SK-N-MC (cell line): ENCODE measurements around the gene HOXA11.

Experiments used
- DNase-seq: peaks from one replicate; pipeline ENCODE4 v3.0.0-alpha.2; 2011; ENCODE audit warnings: low read depth, low spot score
- H3K27ac ChIP-seq: fragments of 200-600 bp; sonication (generic); 2 replicates; pipeline ENCODE4 v1.5.1; 2016; ENCODE audit warnings: mixed run types
- H3K36me3 ChIP-seq: fragments of 200-600 bp; sonication (generic); 2 replicates; pipeline ENCODE4 v1.6.1; 2017; ENCODE audit warnings: antibody characterized with exemption, low read length, mixed read lengths; ENCODE audit not compliant: insufficient read depth
- H3K4me3 ChIP-seq: fragments of 200-600 bp; sonication (generic); 2 replicates; pipeline ENCODE4 v1.5.1; 2016
- H3K9ac ChIP-seq: fragments of 200-600 bp; sonication (generic); 2 replicates; pipeline ENCODE4 v1.8.0; 2017; ENCODE audit warnings: mixed run types, mixed read lengths; ENCODE audit not compliant: insufficient read length
- H3K9me3 ChIP-seq: fragments of 200-600 bp; sonication (generic); 2 replicates; pipeline ENCODE4 v1.6.1; 2017; ENCODE audit warnings: low read depth, mild to moderate bottlenecking, antibody characterized with exemption, low read length, moderate library complexity, mixed read lengths
- EZH2 ChIP-seq: fragments of 200-600 bp; sonication (generic); IDR thresholded peaks from one replicate; pipeline ENCODE4 v1.6.1; 2017; ENCODE audit warnings: antibody characterized with exemption
- FOXP2 ChIP-seq: optimal IDR thresholded peaks from 2 replicates; pipeline ENCODE3; 2011; ENCODE audit warnings: mild to moderate bottlenecking, moderate library complexity; ENCODE audit not compliant: insufficient read depth; ENCODE audit errors: extremely low read length, control extremely low read depth
- POLR2AphosphoS5 ChIP-seq: IDR thresholded peaks from 2 replicates; pipeline ENCODE4 v1.6.1; 2012; ENCODE audit warnings: mild to moderate bottlenecking, low read depth, low read length, borderline replicate concordance

The HOXA11 gene

GRCh38 chr7:27173956-27174873, 10.8 kb downstream of the HOXA11 start, which contains the start of gene HOXA10:
HOXA10 (minus strand) TSS chr7:27174320; CDS start chr7:27174306, 14 bp downstream.
- no peaks in the 10 kb centered on the region for H3K9me3 ChIP-seq
- no peaks in the 10 kb centered on the region for H3K36me3 ChIP-seq
- no peak for DNase-seq
- H3K9ac ChIP-seq, result peak within 1 kb of the TSS; percentile 77
- peak within 1 kb of the TSS; percentile 81 for H3K4me3 ChIP-seq
- H3K27ac ChIP-seq, result no peak within 1 kb of the TSS
- TF ChIP-seq EZH2 (no peak), POLR2AphosphoS5 (no peak), FOXP2 (no peak)

GRCh38 chr7:27173511-27173955, 11.5 kb downstream of the HOXA11 start:
- Histone ChIP-seq H3K36me3 (no peaks in the 10 kb centered on the region), H3K4me3 (peak overlapping the region; percentile 81), H3K9me3 (no peaks in the 10 kb centered on the region), H3K27ac (no peak overlapping the region), H3K9ac (peak overlapping the region; percentile 77)
- DNase-seq, result no peak
- TF ChIP-seq POLR2AphosphoS5, result no peak

- no peak for DNase-seq
- Histone ChIP-seq H3K4me3 (peak overlapping the region; percentile 81), H3K9ac (peak overlapping the region; percentile 77), H3K36me3 (no peaks in the 10 kb centered on the region), H3K27ac (no peak overlapping the region), H3K9me3 (no peaks in the 10 kb centered on the region)
- TF ChIP-seq POLR2AphosphoS5 (no peak; the same call in 1 of the 2 replicates), EZH2 (no peak), FOXP2 (no peak)
Observed at GRCh38 chr7:27172823-27173510, 12.1 kb downstream of the HOXA11 start.

GRCh38 chr7:27172315-27172774, 12.7 kb downstream of the HOXA11 start:
- Histone ChIP-seq H3K36me3 (no peaks in the 10 kb centered on the region), H3K4me3 (peak overlapping the region; percentile 81), H3K27ac (no peak overlapping the region)

DNA sequence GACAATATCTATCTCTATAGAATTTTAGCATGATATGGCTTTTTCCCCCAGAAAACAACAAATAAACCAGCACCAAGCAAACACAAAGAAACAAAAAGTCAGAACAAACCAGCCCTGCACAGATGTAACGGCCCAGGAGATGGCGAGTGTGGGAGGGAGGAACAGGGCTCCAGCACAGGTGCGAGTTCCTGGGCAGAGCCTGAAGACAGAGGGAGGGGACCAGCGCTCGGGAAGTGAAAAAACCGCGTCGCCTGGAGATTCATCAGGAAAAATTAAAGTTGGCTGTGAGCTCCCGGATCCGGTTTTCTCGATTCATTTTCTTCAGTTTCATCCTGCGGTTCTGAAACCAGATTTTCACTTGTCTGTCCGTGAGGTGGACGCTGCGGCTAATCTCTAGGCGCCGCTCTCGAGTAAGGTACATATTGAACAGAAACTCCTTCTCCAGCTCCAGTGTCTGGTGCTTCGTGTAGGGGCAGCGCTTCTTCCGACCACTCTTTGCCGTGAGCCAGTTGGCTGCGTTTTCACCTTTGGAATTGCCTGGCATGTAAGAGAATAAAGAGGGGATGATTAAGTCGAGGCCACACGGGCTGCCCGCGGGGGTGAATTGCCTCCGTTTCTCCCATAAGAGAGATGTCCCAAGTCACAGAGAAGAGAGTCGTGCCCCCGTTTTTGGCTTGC, 13.3 kb downstream of the HOXA11 start:
- TF ChIP-seq EZH2, result no peak
- TF ChIP-seq FOXP2, result no peak
- no peak for TF ChIP-seq POLR2AphosphoS5
- H3K4me3 ChIP-seq, result peak overlapping the region; percentile 81
- DNase-seq, result no peak
- H3K27ac ChIP-seq, result no peak overlapping the region
- no peaks in the 10 kb centered on the region for H3K36me3 ChIP-seq
- no peaks in the 10 kb centered on the region for H3K9me3 ChIP-seq
- H3K9ac ChIP-seq, result no peak overlapping the region

More at GRCh38 chr7:27172315-27172774, 12.7 kb downstream of the HOXA11 start:
- Histone ChIP-seq H3K9ac (peak overlapping the region; percentile 77), H3K9me3 (no peaks in the 10 kb centered on the region)
- TF ChIP-seq POLR2AphosphoS5 (no peak), FOXP2 (no peak), EZH2 (no peak)
- peak; percentile 12 for DNase-seq

- Histone ChIP-seq H3K4me3 (0 out of 2 replicates have a peak overlapping the region, but pooled peaks have one; percentile 12), H3K9me3 (no peaks in the 10 kb centered on the region), H3K36me3 (no peaks in the 10 kb centered on the region), H3K27ac (no peak overlapping the region), H3K9ac (no peak overlapping the region)
- DNase-seq, result no peak
- TF ChIP-seq POLR2AphosphoS5 (no peak), EZH2 (no peak), FOXP2 (no peak)
Observed at GRCh38 chr7:27171325-27171636, 13.8 kb downstream of the HOXA11 start.

DNA sequence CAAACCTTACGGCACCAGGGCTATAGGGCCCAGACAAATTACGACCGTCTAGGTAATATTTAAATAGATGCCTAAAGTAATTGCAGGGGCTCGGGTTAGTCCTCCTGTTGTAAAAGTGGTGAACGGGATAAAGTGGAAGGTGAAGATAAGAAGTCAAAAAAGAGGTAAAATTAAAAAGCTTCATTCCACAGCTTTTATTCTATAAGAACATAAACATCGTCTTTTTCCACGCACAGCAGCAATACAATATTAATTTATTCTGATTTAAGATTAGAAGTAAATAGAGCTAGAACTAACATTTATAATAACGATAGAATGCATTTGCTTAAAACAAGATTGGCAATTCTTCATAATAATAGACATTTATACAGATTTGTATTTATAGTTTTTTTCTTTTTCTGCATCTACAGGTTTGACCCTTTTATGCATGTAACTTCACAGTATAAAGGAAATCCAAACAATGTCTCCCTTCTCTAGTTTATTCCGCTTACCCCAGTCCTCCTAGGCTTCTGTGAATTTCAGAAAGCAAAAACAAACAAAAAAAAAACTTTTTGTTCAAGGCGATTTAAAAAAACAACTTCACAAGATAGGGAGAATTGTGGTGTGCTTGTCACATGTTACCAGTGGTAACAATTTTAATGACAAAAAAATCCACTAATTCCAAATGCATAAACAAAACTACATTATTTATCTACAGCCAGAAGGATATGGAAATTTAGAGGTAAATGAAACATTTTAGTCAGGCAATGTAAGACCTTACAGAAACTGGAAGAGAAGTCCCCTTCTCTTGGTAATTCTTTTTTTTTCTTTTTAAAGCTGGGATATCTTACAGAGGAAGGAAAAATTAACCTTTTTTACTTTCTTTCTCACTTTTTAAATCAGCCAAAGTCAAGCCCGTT, 14.4 kb downstream of the HOXA11 start:
- no peak for DNase-seq
- Histone ChIP-seq H3K27ac (no peak overlapping the region), H3K9ac (no peak overlapping the region), H3K36me3 (no peaks in the 10 kb centered on the region), H3K9me3 (no peaks in the 10 kb centered on the region), H3K4me3 (0 out of 2 replicates have a peak overlapping the region, but pooled peaks have one; percentile 9)
- no peak for TF ChIP-seq POLR2AphosphoS5
- no peak for TF ChIP-seq EZH2
- TF ChIP-seq FOXP2, result no peak
